ENCODE results near the gene SHMT2.

GRCh38 chr12:57187222-57188089 lies 42.1 kb upstream of the SHMT2 start:
- TF ChIP-seq CTCF (IDR thresholded peaks at IDR 0.05 in 4 of 5, conservative IDR thresholded peaks at IDR 0.05 in 1 of 5) (no peak), POLR2A (IDR thresholded peaks at IDR 0.05) (no peak)

Measured in gastrocnemius medialis (tissue), 4 donors.